GM12874 (cell line): ENCODE data around the gene SCFD1.

Experiments used
- TF ChIP-seq, protein P1 (sequence below): IDR thresholded peaks from 2 replicates; pipeline ENCODE4 v1.5.1; 2011; ENCODE audit warnings: low read depth, mild to moderate bottlenecking, control low read depth, low read length, moderate library complexity; ENCODE audit not compliant: insufficient read depth

SCFD1 gene

DNA sequence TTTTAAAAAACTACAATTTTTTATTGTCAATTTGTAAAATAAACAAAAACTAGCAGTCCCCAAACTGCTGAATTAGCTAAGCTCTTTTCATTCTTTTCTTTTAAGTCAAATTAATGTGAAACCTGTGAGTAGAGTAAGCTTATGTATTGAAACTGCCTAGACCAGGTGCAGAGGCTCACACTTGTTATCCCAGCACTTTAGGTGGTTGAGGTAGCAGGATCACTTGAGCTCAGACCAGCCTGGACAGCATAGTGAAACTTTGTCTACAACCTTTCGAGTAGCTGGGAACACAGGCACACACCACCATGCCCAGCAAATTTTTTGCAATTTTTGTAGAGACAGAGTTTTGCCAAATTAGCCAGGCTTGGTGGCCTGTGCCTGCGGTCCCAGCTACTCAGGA lies 26.4 kb downstream of the SCFD1 start:
- TF ChIP-seq, protein P1, sequence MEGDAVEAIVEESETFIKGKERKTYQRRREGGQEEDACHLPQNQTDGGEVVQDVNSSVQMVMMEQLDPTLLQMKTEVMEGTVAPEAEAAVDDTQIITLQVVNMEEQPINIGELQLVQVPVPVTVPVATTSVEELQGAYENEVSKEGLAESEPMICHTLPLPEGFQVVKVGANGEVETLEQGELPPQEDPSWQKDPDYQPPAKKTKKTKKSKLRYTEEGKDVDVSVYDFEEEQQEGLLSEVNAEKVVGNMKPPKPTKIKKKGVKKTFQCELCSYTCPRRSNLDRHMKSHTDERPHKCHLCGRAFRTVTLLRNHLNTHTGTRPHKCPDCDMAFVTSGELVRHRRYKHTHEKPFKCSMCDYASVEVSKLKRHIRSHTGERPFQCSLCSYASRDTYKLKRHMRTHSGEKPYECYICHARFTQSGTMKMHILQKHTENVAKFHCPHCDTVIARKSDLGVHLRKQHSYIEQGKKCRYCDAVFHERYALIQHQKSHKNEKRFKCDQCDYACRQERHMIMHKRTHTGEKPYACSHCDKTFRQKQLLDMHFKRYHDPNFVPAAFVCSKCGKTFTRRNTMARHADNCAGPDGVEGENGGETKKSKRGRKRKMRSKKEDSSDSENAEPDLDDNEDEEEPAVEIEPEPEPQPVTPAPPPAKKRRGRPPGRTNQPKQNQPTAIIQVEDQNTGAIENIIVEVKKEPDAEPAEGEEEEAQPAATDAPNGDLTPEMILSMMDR, result no peak

DNA sequence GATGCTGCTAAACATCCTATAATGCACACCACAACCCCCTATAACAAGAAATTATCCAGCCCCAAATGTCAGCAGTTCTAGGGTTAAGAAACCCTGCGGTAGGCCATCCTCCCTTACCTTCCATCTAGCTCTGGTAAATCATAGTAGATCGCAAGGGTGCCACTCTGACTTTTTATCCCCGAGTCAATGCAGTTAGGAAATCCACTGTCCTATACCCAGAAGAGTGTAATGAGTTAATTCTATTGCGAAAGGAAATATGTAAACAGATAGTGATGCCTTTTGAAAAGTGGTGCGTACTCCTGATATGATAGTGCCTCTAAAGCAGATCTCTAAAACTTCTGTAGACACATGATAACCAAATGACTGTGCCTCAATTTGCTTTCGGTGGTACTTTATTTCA lies 29.8 kb downstream of the SCFD1 start:
- TF ChIP-seq, protein P1, result no peak

DNA sequence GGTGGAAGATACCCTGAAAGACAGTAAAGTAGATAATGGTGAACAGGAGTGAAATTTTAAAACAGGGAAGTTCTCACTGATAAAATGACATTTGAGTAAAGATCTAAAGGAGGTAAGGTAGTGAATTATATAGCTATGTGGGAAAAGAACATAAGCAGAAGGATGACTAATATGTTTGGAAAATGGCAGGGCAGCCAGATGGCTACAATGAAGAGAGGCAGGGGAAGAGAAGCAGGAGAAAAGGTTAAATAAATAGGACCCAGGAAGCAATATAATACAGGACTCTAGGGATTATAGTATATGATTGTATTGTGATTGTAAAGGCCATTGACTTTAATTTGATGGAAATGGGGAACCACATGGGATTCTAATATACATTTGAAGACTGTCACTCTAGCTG lies 33.0 kb downstream of the SCFD1 start:
- TF ChIP-seq, protein P1, result no peak

DNA sequence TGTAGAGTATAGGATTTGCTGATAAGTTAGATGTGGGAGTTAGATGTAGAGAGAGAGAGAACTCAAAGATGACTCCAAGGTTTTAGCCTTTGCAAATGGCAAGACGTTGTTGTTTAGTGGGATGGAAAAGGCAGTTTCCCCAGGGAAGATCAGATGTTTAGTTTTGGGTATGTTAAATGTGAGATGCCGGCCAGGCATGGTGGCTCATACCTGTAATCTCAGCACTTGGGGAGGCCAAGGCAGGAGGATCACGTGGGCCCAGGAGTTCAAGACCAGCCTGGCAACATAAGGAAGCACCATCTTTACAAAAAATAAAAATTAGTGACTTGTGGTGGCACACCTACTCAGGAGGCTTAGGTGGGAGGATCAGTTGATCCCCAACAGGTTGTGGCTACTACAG lies 33.5 kb downstream of the SCFD1 start:
- TF ChIP-seq, protein P1, result no peak

DNA sequence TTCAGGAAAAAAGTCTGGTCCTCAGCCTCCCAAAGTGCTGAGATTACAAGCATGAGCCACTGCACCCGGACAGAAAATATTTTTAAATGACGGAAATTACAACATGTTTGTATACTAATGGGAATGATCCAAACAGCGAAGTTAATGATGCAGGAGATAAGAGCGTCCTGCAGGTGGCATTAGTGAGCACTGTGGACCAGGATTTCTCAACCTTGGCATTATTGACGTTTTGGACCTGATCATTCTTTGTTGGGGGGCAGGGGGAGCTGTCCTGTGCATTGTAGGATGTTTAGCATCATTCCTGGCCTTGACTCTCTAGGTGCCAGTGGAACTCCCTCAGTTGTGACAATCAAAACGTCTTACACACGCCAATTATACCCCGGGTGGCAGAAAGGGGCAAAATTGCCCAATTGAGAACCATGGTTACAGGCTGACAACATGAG lies 34.1 kb downstream of the SCFD1 start:
- TF ChIP-seq, protein P1, result peak; percentile 68

DNA sequence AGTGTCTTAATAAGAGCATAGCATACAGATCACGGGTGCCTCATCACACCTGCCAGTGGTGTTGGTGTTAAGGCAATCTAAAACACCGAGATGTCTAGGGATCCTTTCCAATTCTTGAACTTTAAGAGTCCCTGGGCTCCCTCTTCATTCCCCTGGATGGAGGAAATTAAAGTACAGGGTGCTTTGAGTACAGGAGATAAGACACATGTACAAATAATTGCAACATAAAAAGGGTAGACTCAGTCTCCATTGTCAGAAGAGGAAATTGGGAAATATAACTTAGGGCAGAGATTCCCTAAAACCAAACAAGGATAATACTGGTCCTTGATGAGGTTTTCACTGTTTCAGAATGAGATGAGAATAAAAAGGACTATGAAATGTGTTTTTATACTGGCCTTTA lies 34.9 kb downstream of the SCFD1 start:
- TF ChIP-seq, protein P1, result no peak

DNA sequence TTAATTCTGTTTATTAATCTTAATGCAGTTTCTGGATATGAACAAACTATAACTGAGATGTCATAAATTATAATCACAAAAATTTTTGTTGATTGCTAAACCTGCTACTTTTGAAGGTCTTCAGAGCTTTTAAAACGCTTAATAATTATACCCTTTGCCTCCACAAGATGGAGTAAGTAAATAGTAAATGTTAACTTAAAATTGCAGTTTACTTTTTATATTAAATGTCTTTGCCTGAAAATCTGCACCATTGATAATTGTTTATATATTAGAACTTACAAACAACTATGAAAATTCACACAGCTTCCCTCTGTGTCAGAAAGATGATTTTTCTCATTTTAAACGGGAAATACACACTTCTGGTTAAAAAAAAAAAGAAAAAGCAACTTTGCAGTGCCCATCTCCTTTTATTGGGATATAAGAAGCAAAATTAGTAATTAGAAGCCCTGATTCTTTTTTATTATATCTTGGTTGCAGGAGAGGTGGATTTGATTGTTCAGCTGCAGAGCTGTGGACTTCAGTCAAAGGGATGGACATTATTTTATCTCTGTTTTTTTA lies 35.6 kb downstream of the SCFD1 start:
- TF ChIP-seq, protein P1, result 0 out of 2 replicates have a peak, but pooled peaks have one; percentile 4
